NCI-H446 treated with DMSO at 0.1 percent for 48 hours (cell line): ENCODE measurements around the gene METTL15.
A peak's percentile ranks its signal among the peaks of the same experiment; 100 is the strongest.
"Not testable (repeated sequence)": the region's sequence is repeated elsewhere in the genome, so short reads cannot be mapped to it uniquely, and the experiment has no call there.

ENCODE experiments used
- DNase-seq: peaks from one replicate; lab custom pipeline; 2025; lab: John Stamatoyannopoulos, UW

The METTL15 gene

GRCh38 chr11:28110108-28110820, 2.1 kb downstream of the METTL15 start:
- peak; percentile 68 for DNase-seq

- DNase-seq: no peak
Observed at GRCh38 chr11:28110821-28111200, 2.6 kb downstream of the METTL15 start.

GRCh38 chr11:28114116-28114515, 5.9 kb downstream of the METTL15 start:
- DNase-seq: no peak

GRCh38 chr11:28114731-28115130, 6.5 kb downstream of the METTL15 start:
- no peak for DNase-seq

- no peak for DNase-seq
Observed at GRCh38 chr11:28117712-28118111, 9.5 kb downstream of the METTL15 start.

GRCh38 chr11:28123151-28123581, 15.0 kb downstream of the METTL15 start:
- no peak for DNase-seq

GRCh38 chr11:28132548-28132947, 24.4 kb downstream of the METTL15 start:
- DNase-seq: no peak

- DNase-seq: no peak
Observed at GRCh38 chr11:28133146-28133545, 25.0 kb downstream of the METTL15 start.

- not testable (repeated sequence) for DNase-seq
Observed at GRCh38 chr11:28136157-28136556, 28.0 kb downstream of the METTL15 start.

- no peak for DNase-seq
Observed at GRCh38 chr11:28137366-28137765, 29.2 kb downstream of the METTL15 start.

- no peak for DNase-seq
Observed at GRCh38 chr11:28137832-28138231, 29.6 kb downstream of the METTL15 start.

- no peak for DNase-seq
Observed at GRCh38 chr11:28139841-28140415, 31.7 kb downstream of the METTL15 start.

- DNase-seq: no peak
Observed at GRCh38 chr11:28140689-28141455, 32.7 kb downstream of the METTL15 start.

GRCh38 chr11:28142724-28143123, 34.5 kb downstream of the METTL15 start:
- DNase-seq: no peak

GRCh38 chr11:28144808-28145207, 36.6 kb downstream of the METTL15 start:
- peak; percentile 24 for DNase-seq

GRCh38 chr11:28146123-28146751, 38.0 kb downstream of the METTL15 start:
- DNase-seq: peak; percentile 70

- no peak for DNase-seq
Observed at GRCh38 chr11:28152743-28153142, 44.6 kb downstream of the METTL15 start.

- DNase-seq: no peak
Observed at GRCh38 chr11:28153586-28153985, 45.4 kb downstream of the METTL15 start.

- DNase-seq: no peak
Observed at GRCh38 chr11:28168718-28169117, 60.5 kb downstream of the METTL15 start.

- DNase-seq: no peak
Observed at GRCh38 chr11:28169816-28170215, 61.6 kb downstream of the METTL15 start.

- no peak for DNase-seq
Observed at GRCh38 chr11:28170759-28171158, 62.6 kb downstream of the METTL15 start.

- DNase-seq: no peak
Observed at GRCh38 chr11:28176351-28176750, 68.2 kb downstream of the METTL15 start.

- DNase-seq: no peak
Observed at GRCh38 chr11:28195449-28195848, 87.3 kb downstream of the METTL15 start.
